Measurements from ENCODE around the gene GLIS1.
"Not testable (repeated sequence)": the region's sequence is repeated elsewhere in the genome, so short reads cannot be mapped to it uniquely, and the experiment has no call there.

Gene GLIS1

DNA sequence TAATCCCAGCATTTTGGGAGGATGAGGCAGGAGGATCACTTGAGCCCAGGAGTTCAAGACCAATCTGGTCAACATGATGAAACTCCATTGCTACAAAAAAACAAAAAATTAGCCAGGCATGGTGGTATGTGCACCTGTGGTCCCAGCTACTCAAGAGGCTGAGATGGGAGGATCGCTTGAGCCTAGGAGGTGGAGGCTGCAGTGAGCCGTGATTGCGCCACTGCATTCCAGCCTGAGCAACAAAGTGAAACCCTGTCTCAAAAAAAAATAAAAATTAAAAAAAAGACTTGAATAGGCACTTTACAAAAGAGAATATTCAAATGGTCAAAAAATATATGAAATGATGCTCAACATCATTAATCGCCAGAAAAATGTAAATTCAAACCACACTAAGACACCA is 91.0 kb downstream of the GLIS1 start:
- DNase-seq, result not testable (repeated sequence)

DNA sequence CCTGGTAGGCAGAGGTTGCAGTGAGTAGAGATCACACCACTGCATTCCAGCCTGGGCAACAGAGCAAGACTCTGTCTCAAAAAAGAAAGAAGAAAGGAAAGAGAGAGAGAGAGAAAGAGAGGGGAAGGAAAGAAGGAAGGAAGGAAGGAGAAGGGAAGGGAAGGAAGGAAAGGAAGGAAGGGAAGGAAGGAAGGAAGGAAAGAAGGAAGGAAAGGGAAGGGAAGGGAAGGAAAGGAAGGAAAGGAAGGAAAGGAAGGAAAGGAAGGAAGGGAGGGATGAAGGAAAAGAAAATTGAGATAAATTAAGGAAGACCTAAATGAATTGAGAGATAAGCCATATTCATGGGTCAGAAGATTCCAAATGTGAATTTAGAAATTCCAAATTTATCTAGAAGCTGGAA is 92.2 kb downstream of the GLIS1 start:
- no peak for DNase-seq

DNA sequence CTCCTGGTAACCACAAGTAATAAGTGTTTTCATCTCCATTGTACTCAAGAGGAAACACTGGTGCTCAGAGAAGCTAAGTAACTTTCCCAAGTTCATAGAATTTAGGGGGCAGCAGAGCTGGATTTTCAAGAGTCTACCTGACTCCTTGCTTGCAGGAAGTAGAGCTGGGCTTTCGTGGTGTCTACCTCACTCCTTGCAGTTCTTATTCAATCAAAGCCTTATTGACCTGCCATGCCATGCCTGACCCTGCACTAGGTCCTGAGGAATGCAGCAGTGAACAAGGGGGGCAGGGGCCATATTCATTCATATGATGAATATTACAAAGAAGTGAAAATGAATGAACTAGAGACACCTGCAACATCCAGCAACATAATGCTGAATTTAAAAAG is 93.3 kb downstream of the GLIS1 start:
- no peak for DNase-seq

DNA sequence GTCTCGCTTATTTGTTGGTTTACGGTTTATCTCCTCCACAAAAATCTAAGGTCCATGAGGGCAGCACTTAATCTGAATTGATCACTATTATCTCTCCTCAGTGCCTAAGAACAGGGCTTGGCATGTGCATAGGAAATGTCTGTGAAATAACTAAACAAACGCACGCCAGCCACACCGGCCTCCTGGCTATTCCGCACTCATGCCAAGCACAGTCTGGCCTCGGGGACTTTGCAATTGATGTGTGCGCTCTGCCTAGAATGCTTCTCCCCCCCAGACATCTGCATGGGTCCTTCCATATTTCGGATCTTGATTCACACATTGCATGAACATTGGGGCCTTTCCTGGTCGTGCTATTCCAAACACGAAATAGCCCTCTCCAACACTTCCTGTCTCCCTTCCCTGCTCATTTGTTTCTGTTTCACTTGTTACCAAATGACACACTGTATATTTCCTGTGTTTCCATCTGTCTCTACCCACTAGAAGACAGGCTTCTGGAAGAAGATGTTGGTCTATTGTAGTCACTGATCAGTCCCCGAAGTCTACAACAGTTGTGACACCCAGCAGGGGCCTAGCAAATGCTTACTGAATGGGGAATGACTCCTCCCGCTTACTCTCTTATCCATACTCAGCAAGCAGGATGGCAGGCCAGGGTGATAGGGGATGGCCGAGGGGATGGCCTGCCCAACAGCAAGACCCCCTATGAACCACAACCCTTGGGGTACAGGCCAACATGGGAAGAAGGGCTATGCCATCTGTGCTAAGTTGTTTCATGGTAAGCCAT is 93.9 kb downstream of the GLIS1 start:
- DNase-seq, result no peak

DNA sequence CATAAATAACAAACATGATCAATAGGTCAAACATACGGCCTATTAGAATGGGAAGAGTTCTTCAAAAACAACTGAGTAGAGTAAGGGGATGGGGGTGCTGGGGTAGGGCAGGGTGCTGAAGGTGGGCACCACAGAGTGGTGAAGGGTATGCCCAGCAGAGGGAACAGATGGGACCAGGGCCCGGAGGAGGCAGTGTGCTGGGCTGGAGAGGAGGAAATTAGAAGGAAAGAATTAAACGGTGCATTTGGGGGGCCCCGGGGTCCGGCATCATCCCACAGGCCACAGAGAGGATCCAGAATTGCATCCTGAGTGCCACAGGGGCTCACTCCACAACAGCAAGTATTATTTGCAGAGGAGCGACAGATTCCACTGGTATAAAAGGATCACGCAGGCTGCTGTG is 94.5 kb downstream of the GLIS1 start:
- no peak for DNase-seq

DNA sequence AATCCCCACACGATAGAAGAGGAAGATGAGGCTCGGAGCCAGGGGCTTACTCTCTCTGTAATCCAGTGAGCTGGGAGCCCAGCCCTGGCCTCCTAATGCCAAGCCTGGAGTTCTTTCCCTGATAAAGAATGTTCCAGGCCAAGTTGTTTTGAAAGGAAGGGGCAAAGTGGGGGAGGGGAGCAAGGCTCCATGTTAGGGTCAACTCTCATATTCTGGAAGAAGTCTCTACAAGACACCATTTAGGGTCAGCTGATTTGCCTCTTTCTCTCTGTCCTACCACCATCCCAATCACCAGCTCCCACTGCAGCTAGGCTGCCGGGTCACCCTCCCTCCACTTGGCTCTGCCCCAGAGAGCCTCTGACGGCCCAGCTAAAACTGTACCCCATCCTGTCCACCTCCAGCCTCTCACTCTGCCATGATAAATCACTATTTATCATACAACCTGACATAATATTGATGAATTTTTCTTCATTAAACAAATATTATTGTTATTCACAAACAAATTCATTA is 95.0 kb downstream of the GLIS1 start:
- DNase-seq, result no peak

DNA sequence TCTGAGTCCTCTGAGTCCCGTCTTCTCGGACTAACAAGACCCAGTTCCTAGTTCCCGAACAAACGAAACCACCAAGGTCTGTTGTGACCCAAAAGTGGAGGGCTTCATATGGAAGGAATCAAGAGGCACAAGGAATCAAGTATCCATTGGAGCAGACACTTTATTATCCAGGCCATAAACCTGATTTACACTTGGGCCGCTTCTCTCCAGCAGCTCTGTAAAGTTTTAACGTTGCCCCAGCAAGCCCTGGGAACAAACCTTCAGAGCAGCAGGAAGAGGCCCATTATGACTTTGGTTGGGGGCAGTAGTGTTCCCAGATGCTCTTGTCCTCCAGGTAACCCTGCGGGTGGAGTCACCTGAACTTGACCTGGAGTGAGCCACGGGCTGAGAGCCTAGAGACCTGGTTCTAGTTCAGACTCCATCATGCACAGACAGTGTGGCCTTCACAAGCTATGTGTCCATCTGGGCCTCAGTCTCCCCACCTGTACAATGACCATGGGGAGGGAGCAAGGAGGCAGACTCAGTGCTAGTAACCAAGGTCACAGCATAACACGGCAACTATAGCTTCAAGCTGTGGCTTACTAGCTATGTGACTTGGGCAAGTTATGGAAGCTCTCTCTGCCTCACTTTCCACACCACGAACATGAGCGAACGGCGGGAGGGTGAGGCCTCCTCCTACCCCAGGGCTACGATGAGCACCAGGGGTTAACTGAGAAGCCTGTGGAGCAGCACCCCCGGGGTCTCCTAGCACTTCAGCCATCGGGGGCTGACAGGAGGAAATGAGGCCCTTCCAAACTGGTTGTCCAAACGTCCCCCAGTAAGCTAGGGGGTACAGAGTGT is 95.7 kb downstream of the GLIS1 start:
- no peak for DNase-seq

DNA sequence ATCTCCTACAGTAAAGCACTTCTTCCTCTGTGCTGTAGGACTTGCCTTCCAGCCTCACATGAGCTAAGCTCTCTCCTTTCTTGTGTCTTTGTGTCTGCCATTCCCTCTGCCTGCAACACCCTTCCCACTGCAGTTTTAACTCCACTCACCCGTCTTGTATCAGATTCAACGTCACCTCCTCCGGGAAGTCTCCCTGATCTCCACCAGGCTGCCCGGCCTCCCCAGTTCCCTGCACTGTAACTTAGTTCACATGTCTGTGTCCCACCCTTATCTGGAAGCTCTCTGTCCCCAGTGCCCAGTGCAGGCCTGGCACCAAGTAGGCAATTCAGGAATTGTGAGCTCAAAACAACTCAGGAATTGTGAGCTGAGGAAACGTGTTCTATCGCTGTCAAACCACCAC is 96.4 kb downstream of the GLIS1 start:
- no peak for DNase-seq

DNA sequence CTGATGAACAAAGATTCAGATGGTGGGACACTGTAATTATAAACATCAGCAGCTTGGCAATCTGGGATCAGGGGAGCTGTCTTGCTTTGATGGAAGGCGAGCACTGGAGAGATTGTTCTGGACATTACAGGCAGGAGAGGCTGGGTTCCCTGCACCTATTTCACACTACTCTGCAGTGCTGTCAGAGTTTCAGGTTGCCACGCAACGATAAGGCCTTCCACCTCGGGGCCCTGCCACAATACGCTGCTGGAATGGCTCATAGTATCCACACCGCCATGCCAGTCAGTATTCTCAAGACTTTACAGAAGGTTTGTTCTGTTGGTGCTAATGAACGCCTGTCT is 96.8 kb downstream of the GLIS1 start:
- no peak for DNase-seq

DNA sequence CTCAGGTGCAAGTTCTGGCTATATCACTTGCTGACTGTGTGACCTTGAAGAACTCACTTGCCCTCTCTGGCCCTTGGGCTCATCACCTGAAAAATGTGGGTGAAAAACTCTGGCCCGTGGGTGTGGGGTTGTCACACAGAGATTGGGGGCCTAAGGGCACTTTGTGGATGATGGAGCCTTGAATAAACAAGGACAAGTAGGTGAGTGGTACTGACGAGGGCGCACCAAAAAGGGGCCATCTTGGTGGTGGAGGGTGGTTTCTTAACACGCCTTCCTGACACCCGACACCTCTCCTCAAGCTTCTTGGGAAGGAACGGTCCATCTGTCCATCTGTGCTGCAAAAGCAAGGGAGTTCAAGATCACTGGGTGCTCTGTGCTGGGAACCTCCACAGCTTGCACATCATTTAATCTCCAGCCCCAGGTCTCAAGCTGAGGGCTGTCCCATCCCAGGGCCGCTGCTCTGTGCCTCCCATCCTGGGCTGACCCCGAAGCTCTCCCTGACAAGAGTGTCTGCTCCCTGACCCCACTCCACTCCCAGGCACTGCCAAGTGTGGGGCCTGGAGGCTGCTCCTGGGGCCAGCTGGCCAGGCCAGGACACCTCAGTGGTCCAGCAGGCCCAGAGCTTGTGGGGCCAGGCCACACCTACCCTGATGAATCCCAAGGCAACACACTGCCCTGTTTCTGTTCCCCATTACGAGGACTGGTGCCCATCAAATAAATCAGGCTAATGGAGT is 97.3 kb downstream of the GLIS1 start:
- DNase-seq, result no peak

DNA sequence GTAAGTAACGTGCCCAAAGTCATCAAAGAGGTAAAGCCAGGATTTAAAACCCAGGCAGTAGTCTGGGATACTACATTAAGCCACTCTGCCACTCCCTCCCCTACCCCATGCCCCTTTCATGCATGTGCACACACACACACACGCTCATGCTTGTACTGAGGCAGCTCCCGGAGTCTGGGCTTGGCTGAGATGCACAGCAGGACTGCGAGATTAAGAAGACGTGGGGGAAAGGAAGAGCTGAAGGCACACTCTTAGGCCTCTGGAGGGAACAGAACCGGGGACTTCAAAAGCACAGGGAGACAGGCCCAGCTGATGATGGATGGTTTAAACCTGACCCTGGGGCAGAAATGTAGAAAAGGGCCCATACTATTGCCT is 98.3 kb downstream of the GLIS1 start:
- no peak for DNase-seq

DNA sequence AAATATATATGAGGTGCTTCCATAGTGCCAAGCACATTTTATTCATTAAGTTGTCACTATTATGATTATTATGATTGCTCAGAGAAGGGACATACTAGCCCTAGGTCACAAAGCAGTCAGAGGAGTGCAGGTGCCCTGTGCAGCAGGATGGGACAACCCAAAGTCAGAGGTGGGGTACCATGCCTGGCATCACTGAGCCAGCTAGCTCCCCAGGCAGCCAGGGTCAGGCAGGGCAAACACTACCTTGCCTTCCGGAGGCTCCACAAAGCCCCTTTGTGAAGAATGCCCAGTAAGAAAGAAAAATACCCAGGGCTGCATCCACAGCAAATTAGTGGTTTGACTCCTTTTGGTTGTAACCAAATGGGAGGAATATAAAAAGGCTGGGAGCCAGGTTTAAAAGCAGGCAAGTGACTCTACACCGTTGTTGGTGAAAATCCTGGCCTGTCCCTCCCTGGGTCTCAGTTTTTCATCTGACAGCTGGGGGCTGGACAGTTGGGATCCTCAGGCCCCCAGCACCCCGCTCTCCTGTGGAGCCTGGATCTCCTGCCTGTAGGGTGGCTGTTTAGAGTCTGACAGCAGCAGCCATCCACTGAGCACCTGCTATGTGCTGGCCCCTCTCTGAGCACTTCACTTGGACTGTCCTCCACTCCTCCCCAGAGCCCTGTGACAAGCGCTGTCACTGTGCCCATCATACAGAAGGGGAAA is 98.8 kb downstream of the GLIS1 start:
- DNase-seq, result no peak

DNA sequence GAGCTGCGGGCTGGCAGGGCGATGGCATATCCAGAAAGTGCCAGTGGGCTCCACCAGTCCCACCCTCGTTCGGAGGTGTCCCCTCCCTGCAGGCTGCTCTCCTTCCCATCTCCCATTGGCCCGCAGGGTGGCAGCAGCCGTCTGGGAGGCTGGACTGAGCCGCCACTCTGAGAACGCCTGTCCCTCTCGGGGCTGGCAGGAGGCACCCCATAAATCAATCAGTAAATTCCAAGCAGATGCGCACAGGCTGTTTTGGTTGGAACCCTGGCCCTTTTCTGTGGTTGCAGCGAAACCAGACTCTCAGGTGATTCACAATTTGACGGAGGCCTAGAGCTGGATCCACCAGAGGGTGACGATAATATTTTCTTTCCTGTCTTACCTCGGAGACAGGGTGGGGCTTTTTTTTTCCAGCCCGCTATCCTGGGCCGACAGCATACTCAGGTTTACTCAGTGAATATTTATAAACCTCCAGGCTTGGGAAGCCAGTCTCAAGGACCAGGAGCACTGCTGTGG is 99.7 kb downstream of the GLIS1 start:
- DNase-seq, result no peak

DNA sequence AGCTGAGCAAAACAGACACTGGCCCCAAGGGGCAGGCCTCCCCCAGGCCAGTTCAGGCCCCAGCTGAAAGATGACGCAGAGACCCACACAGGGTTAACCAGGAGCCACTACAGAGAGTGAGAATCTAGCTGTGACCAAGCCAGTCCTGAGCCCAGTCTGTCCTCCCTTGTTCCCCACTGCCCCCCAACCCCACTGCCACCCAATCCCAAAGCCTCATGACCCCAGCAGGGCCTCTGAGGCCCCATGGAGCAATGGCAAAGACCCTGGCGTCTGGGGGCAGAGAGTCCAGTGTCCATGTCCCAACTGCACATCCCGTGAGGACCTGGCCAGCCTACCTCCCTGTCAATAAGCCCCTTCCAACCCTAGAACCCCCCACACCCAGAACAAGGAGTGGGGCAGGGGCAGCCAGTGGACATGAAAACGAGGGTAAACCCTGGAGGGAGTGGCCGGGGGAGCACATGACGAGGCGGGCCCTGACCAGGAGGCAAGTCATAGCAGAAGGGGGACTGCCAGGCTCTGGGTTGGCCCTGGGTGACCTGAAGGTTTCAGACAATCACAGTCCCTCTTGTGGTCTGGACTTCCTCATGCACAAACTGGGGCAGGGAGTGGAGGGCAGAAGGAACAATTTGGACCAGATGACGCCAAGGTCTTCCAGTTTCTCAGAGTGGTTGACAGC is 100.5 kb downstream of the GLIS1 start:
- no peak for DNase-seq

DNA sequence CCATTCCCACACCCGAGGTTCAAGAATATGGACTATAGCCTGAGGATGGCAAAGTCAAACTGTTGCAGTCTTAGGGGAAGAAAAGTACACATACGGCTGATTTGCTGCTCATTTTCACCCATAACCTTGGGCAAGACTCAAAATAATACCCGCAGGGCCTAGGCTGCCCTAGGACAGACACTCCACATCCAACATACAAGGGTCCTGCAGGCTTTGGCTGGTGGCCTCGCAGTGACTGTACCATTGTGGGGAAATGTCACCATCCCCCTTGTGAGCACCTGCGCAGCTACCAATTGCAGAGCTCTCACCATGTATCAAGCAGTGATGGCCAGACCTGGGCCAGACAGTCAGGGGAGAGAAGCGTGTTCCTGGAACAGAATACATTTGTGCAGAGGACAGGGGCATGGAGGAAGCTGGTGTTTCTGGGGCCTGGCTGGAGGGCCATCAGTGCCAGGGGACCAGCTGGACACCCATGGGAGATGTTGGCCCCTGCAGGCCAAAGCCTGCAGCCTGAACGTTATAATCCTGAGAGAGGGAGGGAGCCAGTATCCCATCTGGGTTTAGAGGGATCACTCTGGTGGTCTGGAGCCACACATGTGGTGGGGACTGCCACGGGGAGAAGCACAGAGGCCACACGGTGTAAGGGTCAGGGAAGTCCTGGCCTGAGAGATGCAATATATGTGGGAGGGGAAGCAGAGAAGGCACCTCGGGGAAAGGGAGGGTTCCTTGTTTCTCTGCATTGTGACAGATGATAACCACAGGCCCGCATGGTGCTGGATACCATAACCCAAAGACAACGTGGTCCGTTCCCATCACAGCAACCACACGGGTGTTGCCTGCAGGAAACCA is 101.2 kb downstream of the GLIS1 start:
- no peak for DNase-seq

DNA sequence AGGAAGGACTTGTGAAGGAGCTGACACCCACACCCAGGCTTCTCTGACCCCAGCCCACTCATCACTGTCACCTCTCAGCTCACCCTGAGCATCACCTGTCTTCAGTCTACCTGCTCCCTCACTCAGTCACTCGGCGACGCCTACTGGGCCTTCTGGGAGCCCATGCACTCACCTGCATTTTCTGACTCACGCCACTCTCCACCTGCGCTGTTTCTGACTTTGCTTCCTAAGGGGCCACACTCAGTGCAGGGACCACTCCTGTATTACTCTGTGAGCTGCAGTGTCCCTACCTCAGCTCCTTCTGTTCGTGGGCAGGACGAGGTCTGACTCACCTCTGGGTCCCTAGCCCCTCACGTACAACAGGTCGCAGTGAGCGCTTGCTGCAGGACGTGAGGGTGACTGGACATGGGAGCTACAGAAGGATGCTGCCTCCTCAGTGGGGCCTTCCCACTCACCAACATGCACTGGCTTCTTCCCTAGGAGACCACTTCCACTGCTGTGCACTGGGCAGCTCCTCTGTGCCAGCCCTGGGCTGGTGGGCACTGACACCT is 102.3 kb downstream of the GLIS1 start:
- DNase-seq, result no peak

DNA sequence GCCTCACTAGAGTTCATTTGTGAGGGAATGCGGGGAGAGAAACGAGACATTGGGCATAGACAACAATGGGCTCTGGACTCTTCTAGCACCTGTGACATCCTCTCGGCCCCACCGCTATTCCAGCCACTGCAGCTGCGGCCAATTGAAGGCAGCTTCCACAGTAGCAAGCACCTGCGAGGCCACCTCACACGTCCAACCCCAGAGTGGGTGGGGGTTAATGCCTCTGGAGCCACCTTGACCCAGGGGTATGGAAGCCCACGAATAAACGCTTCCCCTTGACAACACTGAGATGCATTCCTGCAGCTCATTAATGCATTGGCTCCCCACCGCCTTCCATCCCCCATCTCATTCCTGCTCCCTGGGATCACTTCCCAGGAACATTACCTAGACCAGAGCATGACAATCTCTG is 104.4 kb downstream of the GLIS1 start:
- DNase-seq, result no peak

DNA sequence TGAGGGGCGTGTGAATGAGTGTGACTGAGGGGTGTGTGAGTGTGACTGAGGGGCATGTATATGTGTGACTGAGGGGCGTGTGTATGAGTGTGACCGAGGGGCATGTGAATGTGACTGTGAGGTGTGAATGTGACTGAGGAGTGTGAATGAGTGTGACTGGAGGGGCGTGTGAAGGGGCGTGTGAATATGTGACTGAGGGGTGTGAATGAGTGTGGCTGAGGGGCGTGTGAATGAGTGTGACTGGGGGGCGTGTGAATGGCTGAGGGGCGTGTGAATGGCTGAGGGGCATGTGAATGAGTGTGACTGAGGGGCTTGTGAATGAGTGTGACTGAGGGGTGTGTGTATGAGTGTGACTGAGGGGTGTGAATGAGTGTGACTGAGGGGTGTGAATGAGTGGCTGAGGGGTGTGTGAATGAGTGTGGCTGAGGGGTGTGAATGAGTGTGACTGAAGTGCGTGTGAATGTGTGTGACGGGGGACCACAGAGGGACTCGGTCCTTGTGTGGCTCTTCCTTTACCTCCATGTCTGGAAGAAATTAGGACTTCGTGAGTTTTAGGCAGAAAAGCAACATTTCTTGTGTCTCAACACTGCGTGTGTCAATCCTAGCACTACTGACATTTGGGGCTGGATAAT is 105.8 kb downstream of the GLIS1 start:
- DNase-seq, result no peak

DNA sequence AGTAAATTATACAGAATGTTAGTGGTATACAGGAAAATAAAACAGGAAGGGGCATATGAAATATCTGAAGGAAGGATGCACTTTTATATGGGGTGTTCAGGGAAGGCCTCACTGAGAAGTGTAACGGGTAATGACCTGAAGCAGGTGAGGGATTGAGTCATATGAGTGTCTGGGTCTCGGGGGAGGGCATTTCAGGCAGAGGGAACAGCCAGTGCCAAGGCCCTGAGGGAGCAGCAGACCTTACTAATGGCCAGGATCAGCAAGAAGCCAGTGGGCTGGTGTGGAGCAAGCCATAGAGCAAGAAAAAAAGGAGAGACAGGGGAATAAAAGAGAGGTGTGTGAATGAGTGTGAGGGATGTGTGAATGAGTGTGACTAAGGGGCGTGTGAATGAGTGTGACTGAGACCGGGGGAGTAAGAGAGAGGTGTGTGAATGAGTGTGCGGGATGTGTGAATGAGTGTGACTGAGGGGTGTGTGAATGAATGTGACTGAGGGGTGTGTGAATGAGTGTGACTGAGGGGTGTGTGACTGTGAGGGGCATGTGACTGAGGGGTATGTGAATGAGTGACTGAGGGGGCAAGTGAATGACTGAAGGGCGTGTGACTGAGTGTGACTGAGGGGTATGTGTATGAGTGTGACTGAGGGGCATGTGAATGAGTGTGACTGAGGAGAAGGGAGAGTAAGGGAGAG is 107.2 kb downstream of the GLIS1 start:
- DNase-seq, result no peak
